Mesendoderm (in vitro differentiated cells): ENCODE results near the gene CREBL2.

Source experiments
- DNase-seq: peaks from one replicate; pipeline ENCODE4 v3.0.0; 2013
- H2AK5ac ChIP-seq: 2 replicates; pipeline ENCODE4 v1.6.1; 2013; ENCODE audit warnings: low read length, inconsistent platforms
- H2BK120ac ChIP-seq: 2 replicates; pipeline ENCODE4 v1.6.1; 2013; ENCODE audit warnings: low read depth, mild to moderate bottlenecking, low read length, moderate library complexity, mixed read lengths
- H2BK15ac ChIP-seq: replicated peaks from 2 replicates; pipeline ENCODE4 v1.6.1; 2013; ENCODE audit warnings: low read depth, mild to moderate bottlenecking, moderate library complexity
- H2BK5ac ChIP-seq: 2 replicates; pipeline ENCODE4 v1.6.1; 2013; ENCODE audit warnings: low read length, inconsistent platforms
- H3K18ac ChIP-seq: 2 replicates; pipeline ENCODE4 v1.6.1; 2013; ENCODE audit warnings: mild to moderate bottlenecking, low read length, mixed read lengths
- H3K23ac ChIP-seq: one replicate; pipeline ENCODE4 v1.6.1; 2013; ENCODE audit warnings: low read length
- H3K27ac ChIP-seq: 2 replicates; pipeline ENCODE4 v1.5.1; 2013; ENCODE audit warnings: low read depth, mild to moderate bottlenecking, inconsistent platforms, low read length, moderate library complexity
- H3K27me3 ChIP-seq: 2 replicates; pipeline ENCODE4 v1.6.1; 2013; ENCODE audit warnings: low read length, control low read depth, mild to moderate bottlenecking, inconsistent platforms; ENCODE audit not compliant: insufficient read depth, poor library complexity
- H3K36me3 ChIP-seq: 2 replicates; pipeline ENCODE4 v1.6.1; 2013; ENCODE audit warnings: low read length, inconsistent platforms; ENCODE audit not compliant: control insufficient read depth, insufficient read depth
- H3K4ac ChIP-seq: one replicate; pipeline ENCODE4 v1.6.1; 2013; ENCODE audit warnings: low read depth, mild to moderate bottlenecking, low read length, moderate library complexity
- H3K4me1 ChIP-seq: 2 replicates; pipeline ENCODE4 v1.6.1; 2013; ENCODE audit warnings: low read depth, low read length, inconsistent platforms; ENCODE audit not compliant: control insufficient read depth
- H3K4me2 ChIP-seq: 2 replicates; pipeline ENCODE4 v1.6.1; 2013; ENCODE audit warnings: low read length
- H3K4me3 ChIP-seq: 2 replicates; pipeline ENCODE4 v1.5.1; 2013; ENCODE audit warnings: mild to moderate bottlenecking, low read length
- H3K56ac ChIP-seq: one replicate; pipeline ENCODE4 v1.6.1; 2013; ENCODE audit warnings: low read length
- H3K79me1 ChIP-seq: 2 replicates; pipeline ENCODE4 v1.6.1; 2013; ENCODE audit warnings: low read length, inconsistent platforms
- H3K79me2 ChIP-seq: 2 replicates; pipeline ENCODE4 v1.6.1; 2013; ENCODE audit warnings: mild to moderate bottlenecking, low read length; ENCODE audit not compliant: control insufficient read depth, insufficient read depth
- H3K9ac ChIP-seq: 2 replicates; pipeline ENCODE4 v1.6.1; 2013; ENCODE audit warnings: low read length, inconsistent platforms
- H4K5ac ChIP-seq: one replicate; pipeline ENCODE4 v1.6.1; 2013; ENCODE audit warnings: low read length
- H4K8ac ChIP-seq: one replicate; pipeline ENCODE4 v1.6.1; 2013; ENCODE audit warnings: low read depth, mild to moderate bottlenecking, control low read depth, low read length, moderate library complexity
- WGBS: extraction: QIAGEN DNeasy Blood & Tissue Kit; methylation state at CpG from one replicate; pipeline ENCODE4 v1.1.7; 2013; ENCODE audit warnings: low lambda C conversion rate, missing lambda C conversion rate; ENCODE audit not compliant: insufficient coverage; ENCODE audit errors: extremely low coverage; 5-methylcytosine and 5-hydroxymethylcytosine counted together

CREBL2 gene

GRCh38 chr12:12691549-12691948, 79.9 kb downstream of the CREBL2 start:
- Histone ChIP-seq H4K8ac (no peak overlapping the region), H3K56ac (no peak overlapping the region), H2BK15ac (no peak overlapping the region), H3K23ac (no peak overlapping the region), H2AK5ac (no peak overlapping the region), H2BK120ac (no peak overlapping the region), H3K36me3 (no peaks in the 10 kb centered on the region), H3K9ac (no peak overlapping the region), H2BK5ac (no peak overlapping the region), H4K5ac (no peak overlapping the region), H3K4ac (no peak overlapping the region), H3K27me3 (no peaks in the 10 kb centered on the region), H3K4me3 (no peak overlapping the region), H3K18ac (no peak overlapping the region), H3K4me1 (no peaks in the 10 kb centered on the region), H3K79me2 (no peaks in the 10 kb centered on the region), H3K79me1 (no peaks in the 10 kb centered on the region), H3K27ac (no peak overlapping the region), H3K4me2 (no peak overlapping the region)
- DNase-seq, result no peak
- WGBS, result 100% methylated on average over 1 of the region's 2 CpGs

GRCh38 chr12:12693111-12693671, 81.5 kb downstream of the CREBL2 start:
- Histone ChIP-seq H3K18ac (no peak overlapping the region), H3K79me1 (no peaks in the 10 kb centered on the region), H2BK15ac (no peak overlapping the region), H2BK120ac (no peak overlapping the region), H3K4me1 (no peaks in the 10 kb centered on the region), H3K27ac (no peak overlapping the region), H2BK5ac (no peak overlapping the region), H3K36me3 (no peaks in the 10 kb centered on the region), H4K8ac (no peak overlapping the region), H3K4me3 (no peak overlapping the region), H3K56ac (no peak overlapping the region), H2AK5ac (no peak overlapping the region), H3K4ac (no peak overlapping the region), H3K27me3 (no peaks in the 10 kb centered on the region), H3K4me2 (no peak overlapping the region), H3K79me2 (no peaks in the 10 kb centered on the region), H3K9ac (no peak overlapping the region), H4K5ac (no peak overlapping the region), H3K23ac (no peak overlapping the region)
- WGBS, result no CpG with 5 or more reads among the region's 3 CpGs
- DNase-seq, result peak; percentile 86
